ENCODE results near the gene POLR2M. TPM values are rescaled to one million over a fixed set of nuclear protein-coding genes. Genes with fewer than 3 reads are reported as not detected.

The POLR2M gene
- polyA plus RNA-seq (ENCODE audit: insufficient read length) = 35.7 TPM

DNA sequence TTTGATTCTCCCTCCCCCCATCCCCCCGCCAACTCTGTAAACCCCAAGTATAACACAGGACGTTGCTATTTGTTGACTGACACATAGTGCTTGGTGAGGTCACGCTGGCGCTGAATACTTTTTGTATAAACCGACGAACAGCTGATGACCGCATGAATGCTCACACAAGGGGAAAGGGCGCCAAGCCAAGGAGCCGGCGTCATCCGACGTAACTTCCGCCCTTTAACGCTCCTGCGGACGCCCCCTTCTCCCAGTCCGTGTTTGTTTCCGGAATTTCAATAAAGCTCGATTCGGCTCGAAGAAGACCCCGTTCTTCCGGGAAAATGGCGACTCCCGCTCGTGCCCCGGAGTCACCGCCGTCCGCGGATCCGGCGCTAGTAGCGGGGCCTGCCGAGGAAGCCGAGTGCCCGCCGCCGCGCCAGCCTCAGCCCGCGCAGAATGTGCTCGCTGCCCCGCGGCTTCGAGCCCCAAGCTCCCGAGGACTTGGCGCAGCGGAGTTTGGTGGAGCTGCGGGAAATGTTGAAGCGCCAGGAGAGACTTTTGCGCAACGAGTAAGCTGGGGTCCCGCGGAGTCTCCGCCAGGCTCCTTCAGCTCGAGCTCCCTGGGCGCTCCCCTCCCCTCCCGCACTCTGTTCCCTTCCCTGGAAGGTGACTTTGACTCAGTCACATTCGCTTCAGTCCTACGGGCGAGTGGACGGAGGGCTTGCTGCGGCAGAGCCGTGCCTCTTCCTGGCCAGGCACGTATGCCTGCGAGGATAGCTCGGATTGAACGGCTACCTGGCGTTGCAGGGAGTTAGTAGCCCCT is at the start of gene POLR2M:
Gene POLR2M (plus strand): TSS at position 310 of the 805 bp plus-strand sequence. CDS start 129 bp downstream, at position 439.
- DNase-seq = peak; percentile 98

- DNase-seq = no peak
These were observed 48.9 kb upstream of the POLR2M start for GRCh38 chr15:57657619-57658018.

GRCh38 chr15:57662091-57662744 is 44.3 kb upstream of the POLR2M start:
- DNase-seq = no peak

- DNase-seq = no peak
These were observed 43.7 kb upstream of the POLR2M start for GRCh38 chr15:57662802-57663201.

GRCh38 chr15:57663262-57663661 is 43.3 kb upstream of the POLR2M start:
- no peak for DNase-seq

GRCh38 chr15:57665194-57665593 is 41.3 kb upstream of the POLR2M start:
- no peak for DNase-seq

- no peak for DNase-seq
These were observed 40.6 kb upstream of the POLR2M start for GRCh38 chr15:57665939-57666338.

GRCh38 chr15:57667171-57667849 is 39.2 kb upstream of the POLR2M start:
- DNase-seq = peak; percentile 51

- no peak for DNase-seq
These were observed 38.5 kb upstream of the POLR2M start for GRCh38 chr15:57668016-57668415.

DNA sequence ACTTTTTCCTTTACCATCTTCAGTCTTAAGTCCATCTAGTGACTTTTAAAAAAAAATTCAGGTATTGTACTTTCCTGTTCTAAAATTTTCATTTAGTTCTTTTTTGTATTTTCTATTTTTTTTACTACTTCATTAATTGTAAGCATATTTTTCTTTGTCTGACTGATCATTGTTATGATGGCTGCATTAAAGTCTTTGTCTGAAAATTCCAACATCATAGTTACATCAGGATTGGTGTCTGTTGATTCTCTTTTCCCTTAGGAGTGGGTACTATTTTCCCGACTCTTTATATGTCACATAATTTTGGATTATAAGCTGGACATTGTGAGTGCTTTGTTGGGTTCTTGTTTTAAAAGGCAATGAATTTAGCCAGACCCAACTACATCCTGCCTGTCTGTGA is 34.9 kb upstream of the POLR2M start:
- no peak for DNase-seq

- DNase-seq = no peak
These were observed 30.9 kb upstream of the POLR2M start for GRCh38 chr15:57675481-57676181.

- DNase-seq = no peak
These were observed 29.9 kb upstream of the POLR2M start for GRCh38 chr15:57676585-57676984.

GRCh38 chr15:57677204-57677603 is 29.3 kb upstream of the POLR2M start:
- no peak for DNase-seq

- DNase-seq = no peak
These were observed 26.5 kb upstream of the POLR2M start for GRCh38 chr15:57680021-57680420.

DNA sequence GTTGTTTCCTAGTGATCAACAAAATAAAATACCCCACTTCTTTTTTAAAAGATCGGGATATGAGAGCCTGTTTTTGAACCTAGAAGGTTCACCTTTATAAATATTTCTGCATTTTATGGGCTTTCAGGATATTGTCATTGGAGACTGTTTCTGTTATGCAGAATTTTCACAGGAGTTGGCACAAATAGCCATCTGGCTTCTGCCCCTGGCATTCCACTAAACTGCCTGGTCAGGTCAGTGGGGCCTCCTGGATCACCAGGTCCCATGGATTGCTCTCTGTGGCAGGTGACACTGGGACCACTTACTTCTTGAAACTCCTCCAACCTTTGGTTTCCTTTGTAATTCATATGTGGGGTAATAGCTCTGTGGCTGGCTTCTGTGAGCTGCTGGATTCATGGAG is 25.5 kb upstream of the POLR2M start:
- no peak for DNase-seq

- DNase-seq = no peak
These were observed 23.0 kb upstream of the POLR2M start for GRCh38 chr15:57683481-57683880.

DNA sequence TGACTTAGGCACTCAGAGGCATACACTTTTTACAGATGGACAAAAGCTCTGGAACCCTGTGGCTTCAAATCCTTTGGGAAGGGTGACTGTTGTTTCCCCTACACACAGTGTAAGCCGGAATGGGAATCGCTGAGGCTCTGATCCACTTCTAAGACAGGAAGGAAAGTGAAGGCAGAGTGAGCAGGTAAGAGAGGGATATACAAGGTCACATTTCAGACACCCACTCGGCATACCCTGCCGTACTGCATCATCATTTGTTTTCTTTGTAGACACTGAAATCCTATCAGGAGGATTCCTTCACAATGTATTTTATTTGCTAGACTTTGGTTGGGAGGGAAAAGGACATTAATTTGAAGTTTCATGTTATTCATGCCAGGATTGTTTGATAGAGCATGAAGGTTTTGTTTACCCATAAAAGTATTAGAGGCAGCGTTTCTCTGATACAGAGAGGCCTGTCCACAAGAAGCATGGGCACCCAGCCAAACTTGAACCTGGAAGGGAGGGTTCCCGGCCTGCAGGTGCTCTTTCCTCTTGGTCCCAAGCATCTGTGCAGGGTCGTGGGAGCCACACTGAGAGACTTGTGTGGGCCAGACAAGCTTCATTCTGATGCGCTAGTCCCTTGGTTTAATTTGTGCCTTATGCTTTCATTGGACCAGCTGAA is 21.9 kb upstream of the POLR2M start:
- DNase-seq = no peak

- DNase-seq = no peak
These were observed 21.0 kb upstream of the POLR2M start for GRCh38 chr15:57685306-57686095.

DNA sequence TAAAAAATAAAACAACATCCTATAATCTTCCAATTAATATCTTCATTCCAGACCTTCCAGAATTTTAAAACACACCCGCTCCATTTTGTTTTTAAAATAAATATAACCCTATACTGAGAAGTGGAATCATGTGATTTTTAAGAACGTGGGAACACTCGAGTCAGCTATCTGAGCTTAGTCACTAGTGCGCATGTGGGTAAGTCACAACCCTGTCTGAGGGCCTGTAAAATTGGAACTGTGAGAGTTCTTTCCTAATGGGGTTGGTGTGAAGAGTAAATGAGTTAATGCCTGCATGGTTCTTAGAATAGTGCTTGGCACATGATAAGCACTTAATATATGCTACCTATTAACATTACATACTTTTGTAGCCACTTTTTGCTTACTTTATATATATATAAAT is 19.9 kb upstream of the POLR2M start:
- DNase-seq = no peak

- DNase-seq = no peak
These were observed 16.1 kb upstream of the POLR2M start for GRCh38 chr15:57690341-57690966.

- no peak for DNase-seq
These were observed 15.4 kb upstream of the POLR2M start for GRCh38 chr15:57691082-57691481.

Measured in hindlimb muscle (tissue), 1 donor.